Spleen (tissue), 11 donors: ENCODE data around the gene FOXI1. TPM values are rescaled to one million over a fixed set of nuclear protein-coding genes. Genes with fewer than 3 reads are reported as not detected.

Source experiments
- DNase-seq: peaks from one replicate; pipeline ENCODE4 v3.0.0-alpha.2; 2020
- H3K27ac ChIP-seq, 8 donors: fragments of 200-600 bp; sonication (generic) in 7 of 8; 1 replicate in 4 of 8; 2 replicates in 4 of 8; pipeline versions ENCODE4 v1.5.0 to v1.8.0; 2016 to 2021; ENCODE audit warnings: inconsistent platforms in 4 of 8, mild to moderate bottlenecking in 4 of 8, moderate library complexity in 1 of 8
- H3K27me3 ChIP-seq, 7 donors: fragments of 200-600 bp; sonication (generic) in 6 of 7; replicated peaks in 1 of 7; 1 replicate in 4 of 7; 2 replicates in 3 of 7; pipeline versions ENCODE4 v1.5.0 to v1.8.0; 2016 to 2021; ENCODE audit warnings: inconsistent platforms in 3 of 7, mild to moderate bottlenecking in 1 of 7
- H3K36me3 ChIP-seq, 6 donors: fragments of 200-600 bp; sonication (generic) in 5 of 6; 1 replicate in 4 of 6; 2 replicates in 2 of 6; pipeline versions ENCODE4 v1.5.0 to v1.8.0; 2016 to 2021; ENCODE audit warnings: inconsistent platforms in 2 of 6
- H3K4me1 ChIP-seq, 6 donors: fragments of 200-600 bp; sonication (generic) in 5 of 6; 1 replicate in 3 of 6; 2 replicates in 3 of 6; pipeline versions ENCODE4 v1.5.0 to v1.8.0; 2016 to 2021; ENCODE audit warnings: inconsistent platforms in 3 of 6
- H3K4me3 ChIP-seq, 8 donors: fragments of 200-600 bp; sonication (generic) in 7 of 8; 1 replicate in 4 of 8; 2 replicates in 4 of 8; pipeline versions ENCODE4 v1.5.0 to v1.8.0; 2016 to 2021; ENCODE audit warnings: inconsistent platforms in 4 of 8, mild to moderate bottlenecking in 4 of 8, moderate library complexity in 2 of 8
- H3K9me3 ChIP-seq, 8 donors: fragments of 200-600 bp; sonication (generic) in 7 of 8; 1 replicate in 4 of 8; 2 replicates in 4 of 8; pipeline versions ENCODE4 v1.5.0 to v1.8.0; 2016 to 2021; ENCODE audit warnings: inconsistent platforms in 4 of 8
- POLR2A ChIP-seq, 3 donors: fragments of 450-650 bp; IDR thresholded peaks; one replicate each; pipeline ENCODE4 v1.5.1; 2017; ENCODE audit warnings: antibody characterized with exemption in 3 of 3, mild to moderate bottlenecking in 1 of 3
- POLR2AphosphoS5 ChIP-seq, 3 donors: sonication (generic); formaldehyde crosslinking; IDR thresholded peaks; one replicate each; pipeline ENCODE4 v1.5.1; 2017; ENCODE audit warnings: antibody characterized with exemption in 3 of 3
- WGBS, 5 donors: extraction: QIAGEN DNeasy Blood & Tissue Kit in 3 of 5; methylation state at CpG; one replicate each; pipeline versions ENCODE4 v1.1.5 to v1.1.7; 2013 to 2018; 5-methylcytosine and 5-hydroxymethylcytosine counted together
- intact Hi-C: fragments of 100-400 bp; cut with DNase I; formaldehyde crosslinking; loops from one replicate; pipeline ENCODE4 v1.15.0; 2023; ENCODE audit warnings: low total_unique reads
- polyA plus RNA-seq, 3 donors: library from polyadenylated mRNA; stranded (reverse); fragments of 200-250 nt; gene quantifications; one replicate each; pipeline ENCODE4 v1.2.1, GENCODE V29; 2013
- total RNA-seq, 7 donors: library from RNA; depleted of rRNA in 3 of 7; stranded (reverse); fragments of >200 nt in 3 of 7; fragmentation: NEBNext Ultra II Directional in 4 of 7; extraction: Animal tissue kit (Norgen Biotek cat#: 25700) in 4 of 7; gene quantifications; one replicate each; pipeline versions ENCODE4 v1.1.0 to v1.2.1, GENCODE V29; 2016 to 2021
- TF ChIP-seq, protein P1 (sequence below), 11 experiments: fragments of 200-600 bp in 7 of 11; fragments of 450-650 bp in 4 of 11; sonication (generic) in 4 of 11; IDR thresholded peaks in 8 of 11; conservative IDR thresholded peaks in 3 of 11; 1 replicate in 7 of 11; 2 replicates in 4 of 11; pipeline versions ENCODE4 v1.4.0 to v1.8.0; 2016 to 2021; ENCODE audit warnings: antibody characterized with exemption in 11 of 11, inconsistent platforms in 4 of 11, mild to moderate bottlenecking in 1 of 11
- donor health status: healthy with polysubstance abuse.
- donor health status: DM: no; HTN: no; CAD: no; lungs with moderate emphysema.
- donor health status: DM: no; HTN: no; CAD: no.
- donor health status: Bipolar disorder and iron deficiency.
- donor health status: healthy.
- donor health status: DM: no; HTN: no; CAD: no.
- donor health status: DM: yes; HTN: yes; CAD: no.

Gene FOXI1
- total and polyA plus RNA-seq, 10 donors: not detected

- Histone ChIP-seq H3K27ac (no peak overlapping the region), H3K4me1 (no peaks in the 10 kb centered on the region), H3K4me3 (no peak overlapping the region), H3K9me3 (no peaks in the 10 kb centered on the region), H3K36me3 (peaks cover 0 to 95% (median 71%) of the 10 kb centered on the region in 6 donors), H3K27me3 (no peaks in the 10 kb centered on the region)
- intact Hi-C loops: no loop called here
- DNase-seq: no peak
- TF ChIP-seq POLR2A (IDR thresholded peaks at IDR 0.05): no peak
- TF ChIP-seq, protein P1, sequence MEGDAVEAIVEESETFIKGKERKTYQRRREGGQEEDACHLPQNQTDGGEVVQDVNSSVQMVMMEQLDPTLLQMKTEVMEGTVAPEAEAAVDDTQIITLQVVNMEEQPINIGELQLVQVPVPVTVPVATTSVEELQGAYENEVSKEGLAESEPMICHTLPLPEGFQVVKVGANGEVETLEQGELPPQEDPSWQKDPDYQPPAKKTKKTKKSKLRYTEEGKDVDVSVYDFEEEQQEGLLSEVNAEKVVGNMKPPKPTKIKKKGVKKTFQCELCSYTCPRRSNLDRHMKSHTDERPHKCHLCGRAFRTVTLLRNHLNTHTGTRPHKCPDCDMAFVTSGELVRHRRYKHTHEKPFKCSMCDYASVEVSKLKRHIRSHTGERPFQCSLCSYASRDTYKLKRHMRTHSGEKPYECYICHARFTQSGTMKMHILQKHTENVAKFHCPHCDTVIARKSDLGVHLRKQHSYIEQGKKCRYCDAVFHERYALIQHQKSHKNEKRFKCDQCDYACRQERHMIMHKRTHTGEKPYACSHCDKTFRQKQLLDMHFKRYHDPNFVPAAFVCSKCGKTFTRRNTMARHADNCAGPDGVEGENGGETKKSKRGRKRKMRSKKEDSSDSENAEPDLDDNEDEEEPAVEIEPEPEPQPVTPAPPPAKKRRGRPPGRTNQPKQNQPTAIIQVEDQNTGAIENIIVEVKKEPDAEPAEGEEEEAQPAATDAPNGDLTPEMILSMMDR (IDR thresholded peaks at IDR 0.05 in 8 of 11, conservative IDR thresholded peaks at IDR 0.05 in 3 of 11): no peak
- no peak for TF ChIP-seq POLR2AphosphoS5 (IDR thresholded peaks at IDR 0.05)
These were observed 29.0 kb upstream of the FOXI1 start for GRCh38 chr5:170076739-170077138.

- no peak for TF ChIP-seq POLR2AphosphoS5 (IDR thresholded peaks at IDR 0.05)
- TF ChIP-seq, protein P1 (IDR thresholded peaks at IDR 0.05 in 8 of 11, conservative IDR thresholded peaks at IDR 0.05 in 3 of 11): no peak
- no peak for TF ChIP-seq POLR2A (IDR thresholded peaks at IDR 0.05)
- Histone ChIP-seq H3K9me3 (no peaks in the 10 kb centered on the region), H3K27me3 (no peaks in the 10 kb centered on the region), H3K4me3 (no peak overlapping the region), H3K4me1 (no peaks in the 10 kb centered on the region), H3K27ac (no peak overlapping the region), H3K36me3 (peaks cover 0 to 95% (median 78%) of the 10 kb centered on the region in 6 donors)
- intact Hi-C loops: no loop called here
- WGBS, 5 donors: 93 to 99% (median 93%) methylated on average over 5 of the region's 5 CpGs
- no peak for DNase-seq
These were observed 28.2 kb upstream of the FOXI1 start for GRCh38 chr5:170077526-170077925.

DNA sequence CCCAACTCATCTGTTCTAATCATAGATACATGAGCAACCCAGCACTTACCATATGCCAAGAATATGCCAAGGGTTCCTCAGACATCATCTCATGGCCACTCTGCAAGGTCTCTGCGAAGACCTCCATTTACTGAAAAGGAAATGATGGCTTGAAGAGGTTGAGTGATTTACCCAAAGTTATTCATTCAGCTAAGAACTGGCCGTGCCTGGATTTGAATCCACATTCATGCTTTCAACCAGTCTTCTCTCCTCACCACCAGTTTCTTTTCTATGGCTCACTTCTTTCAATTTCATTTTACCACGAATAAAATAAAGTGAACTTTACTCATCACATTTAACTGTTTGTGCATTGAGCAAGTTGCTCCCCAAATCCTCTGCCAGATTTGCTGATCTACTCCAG lies 27.2 kb upstream of the FOXI1 start:
- intact Hi-C loops: no loop called here
- Histone ChIP-seq H3K4me3 (no peak overlapping the region), H3K9me3 (no peaks in the 10 kb centered on the region), H3K4me1 (no peaks in the 10 kb centered on the region), H3K27ac (no peak overlapping the region), H3K36me3 (peaks cover 0 to 98% (median 87%) of the 10 kb centered on the region in 6 donors), H3K27me3 (no peaks in the 10 kb centered on the region)
- TF ChIP-seq POLR2AphosphoS5 (IDR thresholded peaks at IDR 0.05) (no peak), POLR2A (IDR thresholded peaks at IDR 0.05) (no peak)
- TF ChIP-seq, protein P1 (IDR thresholded peaks at IDR 0.05 in 8 of 11, conservative IDR thresholded peaks at IDR 0.05 in 3 of 11): no peak
- no peak for DNase-seq
- 67 to 91% (median 77%) methylated on average over 3 of the region's 3 CpGs for WGBS, 5 donors

DNA sequence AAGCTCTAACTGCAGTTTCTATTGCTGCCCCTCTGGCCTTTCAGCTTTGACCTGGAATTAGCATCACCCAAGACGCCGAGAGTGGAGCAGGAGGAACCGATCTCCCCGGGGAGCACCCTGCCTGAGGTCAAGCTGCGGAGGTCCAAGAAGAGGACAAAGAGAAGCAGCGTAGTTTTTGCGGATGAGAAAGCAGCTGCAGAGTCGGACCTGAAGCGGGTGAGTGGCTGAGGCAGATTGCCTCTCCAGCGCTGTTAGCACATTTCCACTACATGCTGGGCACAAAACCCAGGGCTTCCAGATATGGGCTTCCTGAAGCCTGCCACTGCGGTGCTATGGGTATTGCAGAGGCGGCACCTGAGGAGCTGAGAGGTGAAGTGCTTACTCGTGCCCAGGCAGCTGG lies 26.8 kb upstream of the FOXI1 start:
- DNase-seq: no peak
- Histone ChIP-seq H3K36me3 (peaks cover 0 to 100% (median 92%) of the 10 kb centered on the region in 6 donors), H3K27me3 (no peaks in the 10 kb centered on the region), H3K27ac (no peak overlapping the region), H3K4me1 (no peaks in the 10 kb centered on the region), H3K9me3 (no peaks in the 10 kb centered on the region), H3K4me3 (no peak overlapping the region)
- WGBS, 5 donors: 94 to 98% (median 96%) methylated on average over 13 of the region's 13 CpGs
- intact Hi-C loops: no loop called here
- no peak for TF ChIP-seq POLR2AphosphoS5 (IDR thresholded peaks at IDR 0.05)
- TF ChIP-seq POLR2A (IDR thresholded peaks at IDR 0.05): no peak
- TF ChIP-seq, protein P1 (IDR thresholded peaks at IDR 0.05 in 8 of 11, conservative IDR thresholded peaks at IDR 0.05 in 3 of 11): no peak
